ENCODE measurements around the gene DOCK3.

DNA sequence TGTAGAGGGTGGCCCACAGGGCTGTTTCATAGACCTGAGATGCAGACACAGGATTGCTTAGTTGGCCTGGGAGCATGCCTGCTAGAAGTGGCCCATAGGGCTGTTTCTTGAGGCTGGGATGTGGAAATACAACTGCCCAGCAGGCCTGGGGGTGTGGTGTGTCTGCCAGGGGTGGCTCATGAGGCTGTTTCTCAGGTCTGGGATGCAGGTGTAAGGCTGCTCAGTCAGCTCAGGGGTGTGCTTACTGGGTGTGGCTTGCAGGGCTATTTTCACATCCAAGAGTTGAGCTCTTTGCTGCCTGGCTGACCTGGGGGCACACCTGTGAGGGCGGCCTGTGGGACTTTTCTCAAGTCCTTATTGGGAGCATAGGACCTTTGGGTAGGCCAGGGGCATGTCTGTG is 131.3 kb downstream of the DOCK3 start:
- TF ChIP-seq, protein P1, sequence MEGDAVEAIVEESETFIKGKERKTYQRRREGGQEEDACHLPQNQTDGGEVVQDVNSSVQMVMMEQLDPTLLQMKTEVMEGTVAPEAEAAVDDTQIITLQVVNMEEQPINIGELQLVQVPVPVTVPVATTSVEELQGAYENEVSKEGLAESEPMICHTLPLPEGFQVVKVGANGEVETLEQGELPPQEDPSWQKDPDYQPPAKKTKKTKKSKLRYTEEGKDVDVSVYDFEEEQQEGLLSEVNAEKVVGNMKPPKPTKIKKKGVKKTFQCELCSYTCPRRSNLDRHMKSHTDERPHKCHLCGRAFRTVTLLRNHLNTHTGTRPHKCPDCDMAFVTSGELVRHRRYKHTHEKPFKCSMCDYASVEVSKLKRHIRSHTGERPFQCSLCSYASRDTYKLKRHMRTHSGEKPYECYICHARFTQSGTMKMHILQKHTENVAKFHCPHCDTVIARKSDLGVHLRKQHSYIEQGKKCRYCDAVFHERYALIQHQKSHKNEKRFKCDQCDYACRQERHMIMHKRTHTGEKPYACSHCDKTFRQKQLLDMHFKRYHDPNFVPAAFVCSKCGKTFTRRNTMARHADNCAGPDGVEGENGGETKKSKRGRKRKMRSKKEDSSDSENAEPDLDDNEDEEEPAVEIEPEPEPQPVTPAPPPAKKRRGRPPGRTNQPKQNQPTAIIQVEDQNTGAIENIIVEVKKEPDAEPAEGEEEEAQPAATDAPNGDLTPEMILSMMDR (conservative IDR thresholded peaks at IDR 0.05; ENCODE audit: low read depth, low read length) = no peak
- no peak for TF ChIP-seq EZH2 (IDR thresholded peaks at IDR 0.05; ENCODE audit: borderline replicate concordance, low read depth, low read length, poor library complexity, severe bottlenecking)
